Prostate gland (tissue), 2 donors: Measurements from ENCODE around the gene SUPT7L. TPM values are rescaled to one million over a fixed set of nuclear protein-coding genes. Genes with fewer than 3 reads are reported as not detected.

ENCODE experiments used
- DNase-seq: peaks from one replicate; pipeline ENCODE4 v3.0.0-alpha.2; 2019; ENCODE audit warnings: low spot score
- H3K27ac ChIP-seq, 2 donors: fragments of 200-600 bp; sonication (generic); 2 replicates each; pipeline ENCODE4 v1.5.1; 2017 to 2019
- H3K27me3 ChIP-seq: fragments of 200-600 bp; sonication (generic); replicated peaks from 2 replicates; pipeline ENCODE4 v1.5.1; 2019; ENCODE audit not compliant: insufficient read depth
- H3K36me3 ChIP-seq, 2 donors: fragments of 200-600 bp; sonication (generic); 1 replicate in 1 of 2; 2 replicates in 1 of 2; pipeline versions ENCODE4 v1.5.1 to v1.8.1; 2017 to 2019
- H3K4me1 ChIP-seq: fragments of 200-600 bp; sonication (generic); replicated peaks from 2 replicates; pipeline ENCODE4 v1.5.1; 2019
- H3K4me3 ChIP-seq, 2 donors: fragments of 200-600 bp; sonication (generic); 2 replicates each; pipeline ENCODE4 v1.5.1; 2017 to 2019
- H3K9me3 ChIP-seq: fragments of 200-600 bp; sonication (generic); 2 replicates; pipeline ENCODE4 v1.5.1; 2017
- POLR2A ChIP-seq: fragments of 450-650 bp; IDR thresholded peaks from one replicate; pipeline ENCODE4 v1.6.1; 2016; ENCODE audit warnings: antibody characterized with exemption, mild to moderate bottlenecking
- POLR2AphosphoS5 ChIP-seq: sonication (generic); formaldehyde crosslinking; IDR thresholded peaks from one replicate; pipeline ENCODE4 v1.6.1; 2017; ENCODE audit warnings: antibody characterized with exemption
- WGBS: methylation state at CpG from one replicate; pipeline ENCODE4 v1.1.5; 2018; 5-methylcytosine and 5-hydroxymethylcytosine counted together
- intact Hi-C: fragments of 100-400 bp; cut with DNase I; formaldehyde crosslinking; loops from one replicate; pipeline ENCODE4 v1.14.2; 2022
- small RNA-seq, 2 donors: library from RNA; depleted of rRNA; stranded (forward); fragments of <200 nt; gene quantifications; one replicate each; pipeline ENCODE3, GENCODE V24; 2016
- total RNA-seq, 2 donors: library from RNA; depleted of rRNA; stranded (reverse); fragments of >200 nt; gene quantifications; one replicate each; pipeline ENCODE4 v1.1.0, GENCODE V29; 2016
- TF ChIP-seq, protein P1 (sequence below), 4 experiments: fragments of 200-600 bp in 2 of 4; fragments of 450-650 bp in 2 of 4; sonication (generic) in 2 of 4; IDR thresholded peaks; 1 replicate in 3 of 4; 2 replicates in 1 of 4; pipeline ENCODE4 v1.5.1; 2016 to 2019; ENCODE audit warnings: antibody characterized with exemption in 4 of 4, mild to moderate bottlenecking in 2 of 4, moderate library complexity in 2 of 4

SUPT7L gene
- total RNA-seq, 2 donors from 2014 or later, result 18.6 to 34.2 TPM

GRCh38 chr2:27615316-27615715 is 48.1 kb downstream of the SUPT7L start:
- intact Hi-C loops, result no loop called here
- H3K36me3 ChIP-seq, result no peaks in the 10 kb centered on the region

GRCh38 chr2:27613985-27614384 is 49.4 kb downstream of the SUPT7L start:
- H3K36me3 ChIP-seq, result no peaks in the 10 kb centered on the region
- 39% methylated on average over 2 of the region's 2 CpGs for WGBS

More at GRCh38 chr2:27615316-27615715, 48.1 kb downstream of the SUPT7L start:
- Histone ChIP-seq H3K9me3 (no peaks in the 10 kb centered on the region), H3K4me3 (no peak overlapping the region), H3K27me3 (no peaks in the 10 kb centered on the region), H3K4me1 (no peaks in the 10 kb centered on the region), H3K27ac (no peak overlapping the region)
- WGBS, result 96% methylated on average over 3 of the region's 3 CpGs
- no peak for DNase-seq
- TF ChIP-seq POLR2AphosphoS5 (no peak), POLR2A (no peak)
- TF ChIP-seq, protein P1, sequence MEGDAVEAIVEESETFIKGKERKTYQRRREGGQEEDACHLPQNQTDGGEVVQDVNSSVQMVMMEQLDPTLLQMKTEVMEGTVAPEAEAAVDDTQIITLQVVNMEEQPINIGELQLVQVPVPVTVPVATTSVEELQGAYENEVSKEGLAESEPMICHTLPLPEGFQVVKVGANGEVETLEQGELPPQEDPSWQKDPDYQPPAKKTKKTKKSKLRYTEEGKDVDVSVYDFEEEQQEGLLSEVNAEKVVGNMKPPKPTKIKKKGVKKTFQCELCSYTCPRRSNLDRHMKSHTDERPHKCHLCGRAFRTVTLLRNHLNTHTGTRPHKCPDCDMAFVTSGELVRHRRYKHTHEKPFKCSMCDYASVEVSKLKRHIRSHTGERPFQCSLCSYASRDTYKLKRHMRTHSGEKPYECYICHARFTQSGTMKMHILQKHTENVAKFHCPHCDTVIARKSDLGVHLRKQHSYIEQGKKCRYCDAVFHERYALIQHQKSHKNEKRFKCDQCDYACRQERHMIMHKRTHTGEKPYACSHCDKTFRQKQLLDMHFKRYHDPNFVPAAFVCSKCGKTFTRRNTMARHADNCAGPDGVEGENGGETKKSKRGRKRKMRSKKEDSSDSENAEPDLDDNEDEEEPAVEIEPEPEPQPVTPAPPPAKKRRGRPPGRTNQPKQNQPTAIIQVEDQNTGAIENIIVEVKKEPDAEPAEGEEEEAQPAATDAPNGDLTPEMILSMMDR (IDR thresholded peaks at IDR 0.05), result no peak

DNA sequence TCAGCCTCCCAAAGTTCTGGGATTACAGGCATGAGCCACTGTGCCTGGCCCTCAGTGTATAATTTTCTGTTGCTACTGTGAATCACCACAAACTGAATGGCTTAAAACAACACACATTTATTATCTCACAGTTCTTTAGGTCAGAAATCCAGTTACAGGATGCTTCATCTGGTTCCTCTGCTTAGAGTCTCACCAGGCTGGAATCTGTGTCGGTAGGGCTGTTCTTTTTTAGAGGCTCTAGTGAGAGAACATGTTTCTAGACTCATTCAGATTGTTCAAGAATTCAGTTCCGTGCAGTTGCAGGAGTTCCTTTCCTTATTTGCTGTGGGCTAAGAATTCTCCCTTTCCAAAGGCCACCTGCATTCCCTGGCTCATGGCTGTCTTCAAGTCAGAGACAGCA is 56.8 kb downstream of the SUPT7L start:
- intact Hi-C loops, result no loop called here
- DNase-seq, result no peak
- no peaks in the 10 kb centered on the region for H3K36me3 ChIP-seq
- no peaks in the 10 kb centered on the region for H3K27me3 ChIP-seq
- H3K4me3 ChIP-seq, result no peak overlapping the region
- H3K27ac ChIP-seq, result no peak overlapping the region
- WGBS, result 98% methylated on average over 2 of the region's 2 CpGs
- TF ChIP-seq, protein P1 (IDR thresholded peaks at IDR 0.05), result no peak
- TF ChIP-seq POLR2AphosphoS5 (no peak), POLR2A (no peak)
- H3K4me1 ChIP-seq, result no peaks in the 10 kb centered on the region
- H3K9me3 ChIP-seq, result no peaks in the 10 kb centered on the region

More at GRCh38 chr2:27613985-27614384, 49.4 kb downstream of the SUPT7L start:
- TF ChIP-seq POLR2A (no peak), POLR2AphosphoS5 (peak; percentile 83)
- Histone ChIP-seq H3K4me1 (no peaks in the 10 kb centered on the region), H3K27ac (no peak overlapping the region), H3K27me3 (no peaks in the 10 kb centered on the region), H3K9me3 (no peaks in the 10 kb centered on the region), H3K4me3 (no peak overlapping the region)
- peak; percentile 11 for DNase-seq
- intact Hi-C loops, result no loop called here

Small RNA genes within 50 kb of the gene (small RNA-seq; reads per million reads assigned to genes)
- 0 reads per million in 2 donors for gene RF00340

Other genes with a start within 250 kb of the SUPT7L start
- 10 to 100 TPM; 42.9 to 83.4 TPM for gene NRBP1, start 235.0 kb downstream of the SUPT7L start, total RNA-seq
- 100 to 1,000 TPM in 1 of 2 donors, 10 to 100 TPM in 1; 31.4 to 147 TPM for gene KRTCAP3, start 221.2 kb downstream of the SUPT7L start, total RNA-seq
- 10 to 100 TPM; 32.6 to 42.8 TPM for gene IFT172, start 173.9 kb downstream of the SUPT7L start, total RNA-seq
- gene FNDC4, start 168.4 kb downstream of the SUPT7L start, total RNA-seq, result 10 to 100 TPM; 24.1 to 30.6 TPM
- gene GCKR, start 166.8 kb downstream of the SUPT7L start, total RNA-seq, result under 1 TPM in 1 of 2 donors, not detected in 1; 0.87 TPM
- gene ZNF512, start 80.6 kb downstream of the SUPT7L start, total RNA-seq, result 10 to 100 TPM; 31.4 to 55.6 TPM
- 1 to 10 TPM; 6.2 to 8.3 TPM for gene CCDC121, start 34.6 kb downstream of the SUPT7L start, total RNA-seq
- 10 to 100 TPM; 27.7 to 34.5 TPM for gene GPN1, start 34.6 kb downstream of the SUPT7L start, total RNA-seq
- gene SLC4A1AP, start 275 bp upstream of the SUPT7L start, total RNA-seq, result 10 to 100 TPM; 19.8 to 37.9 TPM
- gene MRPL33, start 108.1 kb upstream of the SUPT7L start, total RNA-seq, result 100 to 1,000 TPM; 140 to 186 TPM
- 1 to 10 TPM; 1.6 to 1.8 TPM for gene RBKS, start 226.8 kb upstream of the SUPT7L start, total RNA-seq
- gene BABAM2, start 227.1 kb upstream of the SUPT7L start, total RNA-seq, result 10 to 100 TPM; 35.8 to 37.3 TPM